Measurements from ENCODE around the gene PRMT5.
"Not testable (repeated sequence)": the region's sequence is repeated elsewhere in the genome, so short reads cannot be mapped to it uniquely, and the experiment has no call there.

Gene PRMT5

DNA sequence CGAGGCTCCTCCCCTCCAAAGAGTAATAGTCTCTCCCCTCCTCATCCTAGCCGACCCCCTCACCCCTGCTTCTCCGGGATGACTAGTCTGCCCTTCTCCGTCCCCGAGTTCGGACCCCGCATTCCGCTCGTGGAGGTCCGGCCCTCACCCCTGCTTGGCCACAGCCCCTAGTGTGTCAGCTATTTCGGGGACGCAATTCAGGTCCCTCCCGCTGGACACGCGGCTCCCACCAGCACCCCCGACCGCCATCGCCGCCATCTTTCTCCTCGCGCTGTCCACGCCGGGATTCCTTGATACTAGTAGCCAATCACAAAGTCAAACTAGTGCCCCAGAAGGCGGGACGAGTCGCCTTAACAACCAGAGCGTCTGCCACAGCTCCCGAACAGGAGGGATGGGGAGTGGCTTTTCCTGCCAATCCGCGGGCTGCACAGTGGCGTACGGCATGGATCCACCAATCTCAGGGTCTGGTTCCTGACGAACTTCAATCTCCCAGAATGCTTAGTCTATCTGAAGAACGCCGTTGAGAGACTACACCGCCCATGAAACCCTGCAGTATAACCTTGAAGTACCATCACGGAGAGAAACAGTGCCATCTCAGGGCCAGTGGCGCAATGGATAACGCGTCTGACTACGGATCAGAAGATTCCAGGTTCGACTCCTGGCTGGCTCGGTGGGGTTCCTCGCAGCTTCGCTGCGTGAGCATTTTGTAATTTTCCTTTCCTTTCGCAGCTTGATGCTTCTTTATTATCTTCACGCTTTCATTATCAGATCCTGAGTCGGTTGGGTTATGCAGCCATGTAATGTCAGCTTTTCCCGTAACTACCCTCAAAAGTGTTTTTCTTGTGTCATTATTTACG is at the start of gene PRMT5:
Gene PRMT5, minus strand, starts transcription at position 273 of the 857 bp plus-strand sequence. Its CDS starts 15 bp downstream, at position 258.
- peak; percentile 100 for DNase-seq (ENCODE audit: low spot score)

DNA sequence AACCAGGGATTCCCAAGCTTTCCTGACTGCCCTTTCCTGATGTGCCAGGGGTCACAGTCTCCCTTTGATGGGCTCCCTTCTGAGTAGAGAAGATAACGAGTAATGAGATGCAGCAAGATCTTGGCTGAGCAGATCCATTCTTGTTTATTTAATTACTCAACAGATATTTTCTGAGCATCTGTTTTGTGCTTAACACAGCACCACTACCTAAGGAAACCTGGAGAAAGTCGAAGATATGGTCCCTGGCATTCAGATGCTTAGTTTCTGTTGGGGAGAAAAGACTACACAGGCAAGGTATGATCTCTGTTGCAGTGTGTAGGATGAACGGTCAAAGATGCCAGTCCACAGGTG is 49.3 kb upstream of the PRMT5 start:
- no peak for DNase-seq (ENCODE audit: low spot score)

DNA sequence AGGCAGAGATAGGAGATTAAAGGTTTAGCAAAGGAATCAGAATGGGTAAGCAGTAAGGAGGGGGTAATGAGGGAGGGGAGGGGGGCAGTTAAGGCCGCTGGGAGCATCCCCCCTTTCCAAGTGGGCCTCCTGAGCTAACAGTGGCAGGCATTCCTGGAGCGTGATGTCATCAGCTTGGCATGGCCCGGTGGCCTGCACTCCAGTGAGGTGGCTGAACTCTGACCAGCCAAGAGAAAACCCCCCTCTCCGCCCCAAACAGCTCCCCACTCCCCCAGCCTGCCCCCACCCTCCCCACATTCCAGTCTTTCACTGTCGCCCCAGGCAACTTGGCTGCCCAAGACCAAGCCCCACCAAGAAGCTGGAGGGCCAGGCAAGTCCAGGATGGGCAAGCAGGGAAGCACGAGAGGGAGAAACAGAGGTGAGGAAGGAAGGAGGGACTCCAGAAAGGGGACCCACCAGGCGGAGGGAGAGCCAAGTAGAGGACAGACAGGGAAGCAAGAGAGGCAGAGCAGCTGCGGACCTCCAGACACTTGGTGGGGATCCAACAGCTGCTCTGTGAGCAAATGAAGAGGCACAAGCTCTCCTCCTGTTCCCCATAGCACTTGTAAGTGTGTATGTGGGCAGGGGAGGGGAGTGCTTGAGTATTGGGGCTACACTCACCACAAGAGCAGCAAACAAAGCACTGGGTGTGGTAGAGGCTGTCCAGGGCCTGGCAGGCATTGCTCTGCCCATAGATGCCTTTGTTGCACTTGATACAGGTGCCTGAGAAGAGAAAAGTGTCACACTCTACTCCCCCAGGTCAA is 48.7 kb upstream of the PRMT5 start:
- peak; percentile 56 for DNase-seq (ENCODE audit: low spot score)

DNA sequence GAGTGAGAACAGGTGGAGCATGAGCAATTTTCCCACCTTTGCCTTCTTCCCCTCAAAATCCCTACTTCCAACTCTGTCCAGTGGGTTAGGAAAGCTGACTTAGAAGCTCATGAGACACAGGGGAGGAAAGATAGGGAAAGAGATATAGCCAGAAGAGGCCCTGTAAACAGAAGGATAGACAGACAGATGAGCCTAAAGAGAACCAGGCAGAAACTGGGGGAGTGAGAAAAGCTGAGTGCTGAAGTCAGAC is 48.2 kb upstream of the PRMT5 start:
- DNase-seq (ENCODE audit: low spot score), result no peak

DNA sequence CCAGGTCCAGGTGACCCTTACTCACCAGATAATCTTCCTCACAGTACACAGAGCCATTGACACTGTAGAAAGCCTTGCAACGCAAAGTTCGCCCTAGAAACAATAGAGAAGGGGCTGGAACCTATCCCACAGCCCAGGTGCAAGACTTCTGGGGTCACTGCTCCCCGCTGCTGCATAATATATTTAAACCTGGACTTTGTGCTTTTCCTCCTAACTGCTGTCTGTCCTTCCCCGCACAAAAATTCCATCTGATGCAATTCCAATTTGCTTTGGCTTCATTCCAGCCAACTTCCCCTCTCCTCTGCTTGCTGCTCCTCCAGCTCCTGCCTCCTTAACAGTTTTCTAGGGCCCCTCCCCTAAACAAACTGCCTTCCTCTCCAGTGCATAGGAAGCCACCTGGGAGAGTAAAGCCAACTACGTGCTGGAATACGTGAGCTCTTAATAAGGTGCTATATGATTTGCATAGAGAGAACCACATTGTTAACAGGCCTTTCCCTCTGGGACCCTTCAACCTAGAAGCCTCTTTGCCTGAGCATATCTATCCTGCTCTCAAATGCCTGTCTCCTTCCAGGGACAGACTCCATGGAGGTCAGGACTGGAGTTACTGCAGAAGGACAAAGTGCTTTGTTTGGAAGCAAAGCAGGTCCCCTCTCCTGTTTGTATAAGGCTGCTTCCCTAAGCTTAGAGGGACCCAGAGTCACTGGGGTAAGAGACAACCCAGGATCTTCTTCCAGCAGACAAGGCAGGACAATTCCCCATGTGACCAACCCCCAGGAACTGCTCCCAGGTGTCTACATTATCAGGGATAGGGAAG is 47.7 kb upstream of the PRMT5 start:
- DNase-seq (ENCODE audit: low spot score), result no peak

DNA sequence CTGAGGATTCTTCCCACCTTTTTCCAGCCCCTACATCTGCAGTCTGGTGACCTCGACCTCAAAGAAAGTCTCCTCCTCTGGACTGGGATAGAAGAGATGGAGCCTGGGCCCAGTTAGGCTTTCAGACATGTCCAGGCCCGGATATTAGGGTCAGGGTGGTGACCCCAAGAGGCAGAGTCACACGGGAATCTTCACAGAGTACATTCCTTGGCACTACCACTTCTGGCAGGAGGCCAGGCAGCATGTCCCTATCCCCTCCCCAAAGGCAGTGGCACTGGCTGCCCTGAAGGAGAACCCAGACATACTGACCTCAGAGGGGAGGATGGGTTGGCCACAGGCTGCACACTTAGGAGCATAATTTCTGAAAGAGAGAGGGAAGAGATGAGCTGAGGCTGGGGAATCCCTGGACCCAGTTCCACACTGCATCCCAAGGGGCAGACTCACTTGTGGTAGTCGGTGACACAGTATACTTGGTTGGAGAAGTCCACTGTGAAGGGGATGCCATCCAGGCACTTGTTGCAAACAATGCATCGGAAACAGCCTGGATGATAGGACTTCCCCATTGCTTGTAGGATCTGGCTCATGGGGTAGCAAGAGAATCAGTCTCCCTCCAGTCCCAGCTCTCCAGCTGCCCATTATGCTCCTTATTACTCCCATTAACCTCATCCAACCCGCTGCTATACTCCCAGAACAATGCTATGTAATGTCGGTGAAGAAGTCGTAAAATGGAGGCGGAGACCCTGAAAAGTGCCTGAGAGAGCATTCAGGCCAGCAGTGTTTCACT is 45.5 kb upstream of the PRMT5 start:
- no peak for DNase-seq (ENCODE audit: low spot score)

DNA sequence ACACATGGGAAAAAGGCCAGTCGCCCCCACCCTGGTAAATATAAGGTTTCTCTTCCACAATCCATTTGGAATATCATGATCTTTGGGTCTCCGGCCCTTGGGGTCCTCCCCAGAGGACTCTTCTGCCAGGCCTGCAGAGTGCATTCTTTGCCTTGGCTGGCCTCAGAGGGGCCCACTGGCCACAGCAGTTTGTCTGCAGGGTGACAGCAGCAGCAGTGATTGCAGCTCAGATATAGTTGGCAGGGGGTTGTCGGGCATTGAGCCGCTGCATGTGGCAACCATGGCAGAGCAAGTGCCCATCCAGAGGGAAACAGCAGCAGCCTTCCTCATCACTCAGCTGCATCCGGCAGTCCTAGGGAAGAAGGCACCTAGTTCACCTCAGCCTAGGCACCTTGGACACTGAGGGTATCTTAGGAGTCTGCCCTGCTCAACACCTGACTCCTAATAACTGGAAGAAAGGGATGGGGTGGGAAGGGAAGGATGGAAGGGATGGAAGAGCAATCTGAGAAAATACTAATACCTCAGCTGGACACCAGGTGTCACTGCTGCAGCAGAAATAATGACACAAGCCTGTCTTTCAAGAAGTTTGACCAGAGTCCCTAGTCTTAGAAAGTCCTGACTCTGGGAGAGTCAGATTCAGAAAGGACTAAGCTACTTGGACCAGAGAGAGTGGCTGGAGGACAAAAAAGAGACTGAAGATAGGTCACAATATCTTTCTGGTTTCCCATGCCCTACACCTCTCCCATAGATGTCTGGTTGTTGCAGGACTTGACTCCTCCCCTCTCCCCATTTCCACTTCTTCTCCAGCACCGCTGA is 44.2 kb upstream of the PRMT5 start:
- peak; percentile 69 for DNase-seq (ENCODE audit: low spot score)

DNA sequence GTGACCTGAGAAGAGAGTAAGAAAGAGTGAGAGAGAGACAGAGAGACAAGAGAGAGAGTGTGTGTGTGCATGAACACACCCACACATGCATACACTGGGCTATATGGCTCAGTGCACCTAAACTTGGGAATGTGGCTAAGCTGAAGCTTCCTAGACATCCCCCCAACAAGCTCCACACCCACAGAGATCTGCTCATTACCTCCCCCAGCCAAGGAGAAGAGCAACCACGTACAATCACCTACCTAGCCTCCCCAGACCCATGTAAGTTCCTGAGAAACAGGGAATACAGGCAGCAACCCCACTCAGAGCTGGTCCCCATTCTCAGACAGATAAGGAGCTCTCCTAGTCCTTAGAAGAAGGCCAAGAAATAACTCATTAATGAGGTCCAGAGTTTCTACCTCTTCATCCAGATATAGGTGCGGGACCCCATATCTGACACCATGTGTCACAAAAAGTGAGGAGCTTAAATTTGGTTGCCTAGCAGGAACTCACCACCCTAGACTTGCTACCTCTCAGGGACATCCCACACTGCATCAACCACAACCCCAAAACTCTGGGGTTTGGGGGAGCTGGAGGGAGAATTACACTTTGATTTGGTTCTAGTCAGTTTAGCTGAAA is 43.2 kb upstream of the PRMT5 start:
- DNase-seq (ENCODE audit: low spot score), result no peak

DNA sequence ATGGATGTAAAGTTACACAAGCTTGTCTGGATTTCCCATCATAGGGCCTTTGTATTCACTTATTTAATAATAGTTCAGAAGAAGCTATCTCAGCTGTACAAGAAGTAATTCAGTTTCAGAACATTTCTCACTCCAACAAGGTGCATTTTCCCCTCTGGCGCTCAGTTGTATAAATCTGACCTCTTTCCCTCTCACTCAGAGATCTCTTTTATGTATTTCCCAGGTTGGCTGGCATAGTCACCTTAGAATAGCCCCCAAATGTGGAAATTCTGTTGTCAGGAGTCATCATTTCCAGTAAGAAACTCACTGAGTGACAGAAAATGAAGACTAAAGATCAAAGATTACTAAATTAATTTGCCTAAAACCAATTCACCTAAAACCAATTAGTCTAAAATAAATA is 42.0 kb upstream of the PRMT5 start:
- no peak for DNase-seq (ENCODE audit: low spot score)

DNA sequence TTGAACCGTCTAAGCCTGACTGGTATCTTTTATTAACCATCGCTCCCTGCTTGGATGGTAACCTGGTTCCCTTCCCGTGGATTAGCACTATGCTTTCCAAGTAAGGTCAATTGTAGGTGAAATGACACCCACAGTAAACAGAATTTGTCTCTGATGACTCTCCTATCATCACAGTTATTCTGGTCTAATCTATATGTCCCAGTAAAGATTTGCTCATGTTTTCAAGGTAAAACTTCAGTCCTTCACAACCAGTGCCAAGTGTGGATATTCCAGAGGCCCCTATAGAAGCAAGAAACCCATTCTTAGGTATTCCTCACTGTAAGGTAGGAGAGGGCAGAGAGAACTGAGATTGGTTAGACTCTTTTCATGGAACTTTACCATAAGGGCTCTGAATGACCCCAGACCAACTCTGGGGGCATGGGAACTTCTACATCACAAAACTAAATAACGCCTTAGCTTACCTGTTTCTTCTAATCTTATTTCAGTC is 37.6 kb upstream of the PRMT5 start:
- DNase-seq (ENCODE audit: low spot score), result no peak

DNA sequence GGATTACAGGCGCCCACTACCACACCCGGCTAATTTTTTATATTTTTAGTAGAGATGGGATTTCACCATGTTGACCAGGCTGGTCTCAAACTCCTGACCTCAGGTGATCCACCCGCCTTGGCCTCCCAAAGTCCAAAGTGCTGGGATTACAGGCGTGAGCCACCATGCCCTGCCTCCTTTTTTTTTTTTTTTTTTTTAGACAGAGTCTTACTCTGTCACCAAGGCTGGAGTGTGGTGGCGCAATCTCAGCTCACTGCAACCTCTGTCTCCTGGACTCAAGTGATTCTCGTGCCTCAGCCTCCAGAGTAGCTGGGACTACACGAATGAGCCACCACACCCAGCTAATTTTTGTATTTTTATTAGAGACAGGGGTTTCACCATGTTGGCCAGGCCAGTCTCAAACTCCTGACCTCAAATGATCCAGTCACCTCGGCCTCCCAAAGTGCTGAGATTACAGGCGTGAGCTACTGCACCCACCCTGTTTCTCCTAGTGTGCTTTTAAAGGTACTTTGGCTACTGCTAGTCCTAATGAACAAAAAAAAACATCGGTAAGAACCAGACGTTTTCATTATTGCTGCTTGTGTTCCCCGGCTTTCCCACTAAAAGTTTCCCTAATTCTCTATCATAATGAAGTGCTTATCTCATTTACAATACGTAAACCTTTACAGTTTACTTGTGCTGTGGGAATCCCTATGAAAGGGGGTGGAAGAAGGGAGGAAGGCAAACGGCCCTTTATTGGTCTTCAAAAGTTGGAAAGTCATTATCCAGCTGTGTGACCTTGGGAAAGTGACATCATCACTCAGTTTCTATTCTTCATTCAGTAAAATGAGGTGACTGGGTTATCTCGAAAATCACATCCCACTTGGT is 37.0 kb upstream of the PRMT5 start:
- DNase-seq (ENCODE audit: low spot score), result not testable (repeated sequence)

DNA sequence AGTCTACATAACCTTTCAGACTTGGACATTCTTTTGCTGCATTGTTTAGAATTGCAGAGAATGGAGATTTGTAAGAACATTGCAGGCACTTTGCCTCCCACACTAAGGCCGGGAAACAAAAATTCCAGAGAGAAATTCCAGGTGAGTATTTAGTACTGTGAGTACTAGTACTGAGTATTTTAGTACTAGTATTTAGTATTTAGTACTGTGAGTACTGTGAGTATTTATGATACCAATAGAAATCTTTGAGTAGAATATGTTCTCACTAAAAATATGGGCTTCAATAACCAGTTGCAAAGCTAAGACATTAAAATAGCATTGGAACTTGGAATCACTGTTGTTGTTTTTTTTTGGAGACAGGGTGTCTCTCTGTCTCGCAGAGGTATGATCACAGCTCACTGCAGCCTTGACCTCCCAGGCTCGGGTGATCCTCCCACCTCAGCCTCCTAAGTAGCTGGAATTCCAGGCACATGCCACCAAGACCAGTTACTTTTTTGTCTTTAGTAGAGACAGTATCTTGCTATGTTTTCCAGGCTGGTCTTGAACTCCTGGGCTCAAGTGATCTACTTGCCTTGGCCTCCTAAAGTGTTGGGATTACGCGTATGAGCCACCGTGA is 33.0 kb upstream of the PRMT5 start:
- DNase-seq (ENCODE audit: low spot score), result no peak

DNA sequence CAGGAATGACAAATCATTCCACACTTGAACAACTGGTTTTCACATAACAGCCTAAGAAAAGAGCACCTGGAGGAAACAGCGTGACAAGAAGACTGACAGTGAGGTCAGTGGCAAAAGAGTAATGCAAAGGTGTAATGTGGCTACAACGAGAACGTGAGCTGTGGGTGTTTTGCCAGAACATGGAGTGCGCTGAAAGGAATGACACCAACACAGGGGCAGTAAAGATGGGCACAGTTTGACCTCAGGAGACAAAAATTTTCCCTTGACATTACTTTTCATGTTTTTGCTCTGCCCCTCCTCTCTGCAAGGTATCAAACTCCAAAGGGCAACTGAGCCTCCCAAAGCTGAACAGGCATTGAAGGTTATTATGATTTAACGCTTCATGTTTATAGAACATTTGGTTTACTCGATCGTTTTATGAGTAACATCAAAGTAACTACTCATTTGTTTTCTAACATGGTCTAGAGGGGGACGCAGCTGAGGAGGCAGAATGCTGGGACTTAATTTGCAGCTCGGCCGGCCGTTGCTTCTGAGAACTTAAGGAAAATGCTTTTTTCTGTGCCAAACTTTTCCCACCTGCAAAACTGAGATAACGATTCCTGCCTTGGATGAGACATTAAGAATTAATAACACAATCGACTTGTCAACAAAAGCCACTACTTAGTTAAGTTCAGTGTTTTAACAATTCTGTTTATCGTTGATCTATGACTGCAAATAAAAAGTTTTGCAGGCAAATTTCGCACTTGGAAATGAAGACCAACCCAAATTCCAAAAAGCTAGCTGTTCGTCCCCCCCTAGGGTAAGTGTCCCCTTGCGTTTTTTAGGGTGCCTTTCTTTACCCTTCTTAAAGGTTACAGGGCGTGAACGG is 26.8 kb upstream of the PRMT5 start:
- DNase-seq (ENCODE audit: low spot score), result no peak

DNA sequence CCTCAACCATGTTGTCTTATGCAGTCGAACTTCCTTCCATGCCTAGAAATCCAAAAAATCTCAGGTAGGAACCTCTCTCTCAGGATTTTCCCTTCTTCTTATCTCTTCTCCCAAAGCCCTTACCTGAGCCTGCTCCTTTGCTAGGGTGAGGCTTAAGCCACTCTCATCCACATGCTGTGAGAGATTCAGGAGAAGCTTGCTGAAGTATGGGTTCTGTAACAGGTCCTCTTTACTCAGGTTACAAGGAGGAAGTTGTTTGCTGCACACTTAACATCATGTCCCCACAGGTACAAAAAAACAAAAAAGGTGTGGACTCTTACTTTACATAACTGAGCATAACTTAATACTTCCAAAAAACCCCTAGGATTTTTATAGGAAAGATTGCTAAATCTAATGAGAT is 23.2 kb upstream of the PRMT5 start:
- DNase-seq (ENCODE audit: low spot score), result no peak

DNA sequence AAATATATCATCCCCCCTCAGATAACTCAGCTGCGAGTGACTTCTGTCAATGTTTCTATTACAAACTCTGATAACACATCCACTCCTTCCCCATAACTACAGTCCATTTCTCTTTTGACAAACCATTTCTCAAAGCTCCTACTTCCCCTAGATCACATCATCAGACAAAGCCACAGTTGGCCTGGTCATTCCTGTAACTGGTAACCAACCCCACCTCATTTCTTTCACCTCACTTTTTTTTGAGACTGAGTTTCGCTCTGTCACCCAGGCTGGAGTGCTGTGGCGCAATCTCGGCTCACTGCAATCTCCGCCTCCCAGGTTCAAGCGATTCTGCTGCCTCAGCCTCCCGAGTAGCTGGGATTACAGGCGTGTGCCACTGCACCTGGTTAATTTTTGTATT is 22.6 kb upstream of the PRMT5 start:
- not testable (repeated sequence) for DNase-seq (ENCODE audit: low spot score)

DNA sequence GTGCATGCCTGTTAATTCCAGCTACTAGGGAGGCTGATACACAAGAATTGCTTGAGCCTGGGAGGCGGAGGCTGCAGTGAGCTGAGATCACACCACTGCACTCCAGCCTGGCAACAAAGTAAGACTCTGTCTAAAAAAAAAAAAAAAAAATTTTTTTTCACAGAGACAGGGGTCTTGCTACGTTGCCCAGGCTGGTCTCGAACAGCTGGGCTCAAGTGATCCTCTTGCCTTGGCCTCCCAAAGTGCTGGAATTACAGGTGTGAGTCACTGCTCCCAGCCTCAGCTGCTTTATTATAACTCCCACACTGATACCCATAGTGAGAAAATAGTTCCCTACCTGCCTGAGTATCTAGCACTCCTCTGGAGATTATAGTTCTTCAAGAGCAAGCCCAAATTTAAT is 16.5 kb upstream of the PRMT5 start:
- DNase-seq (ENCODE audit: low spot score), result no peak

DNA sequence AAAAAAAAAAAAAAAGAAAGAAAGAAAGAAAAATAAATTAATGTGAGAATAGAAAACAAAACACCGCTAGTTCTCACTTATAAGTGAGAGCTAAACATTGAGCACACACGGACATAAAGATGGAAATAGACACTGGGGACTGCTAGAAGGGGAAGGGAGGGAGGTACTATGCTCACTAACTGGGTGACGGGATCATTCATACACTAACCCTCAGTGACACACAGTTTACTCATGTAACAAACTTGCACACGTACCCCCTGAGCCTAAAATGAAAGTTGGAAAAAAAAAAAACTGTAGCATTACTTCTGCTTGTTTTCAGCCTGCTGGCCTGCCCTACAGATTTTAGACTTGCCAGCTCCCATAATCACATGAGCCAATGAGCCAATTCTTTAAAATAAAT is 10.5 kb upstream of the PRMT5 start:
- DNase-seq (ENCODE audit: low spot score), result peak; percentile 87

DNA sequence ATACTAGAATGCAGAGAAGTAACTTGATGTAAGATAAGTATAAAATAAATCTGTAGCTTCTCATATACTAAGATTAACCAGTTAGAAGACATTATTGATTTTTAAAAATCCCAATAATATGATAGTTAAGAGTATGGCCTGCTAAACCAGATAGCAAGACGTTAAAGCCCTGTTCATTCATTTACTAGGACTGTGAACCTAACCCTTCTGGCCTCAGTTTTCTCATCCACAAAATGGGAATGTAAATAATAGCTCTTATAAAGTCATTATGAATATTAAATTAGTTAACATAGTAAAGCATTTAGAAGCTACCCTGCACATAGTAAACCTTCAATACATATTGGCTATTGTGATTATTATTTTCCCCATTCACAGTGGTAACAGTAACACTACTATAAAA is 6.0 kb upstream of the PRMT5 start:
- DNase-seq (ENCODE audit: low spot score), result no peak
